GM18498 (cell line): ENCODE measurements around the gene CFAP73.
"Not testable (repeated sequence)": the region's sequence is repeated elsewhere in the genome, so short reads cannot be mapped to it uniquely, and the experiment has no call there.

Source experiments
- ATAC-seq: cut with Tn5 transposase; IDR thresholded peaks from one replicate; pipeline ENCODE4 v1.9.1; 2021; ENCODE audit warnings: mild to moderate bottlenecking, moderate library complexity; ENCODE audit not compliant: unreplicated experiment

The CFAP73 gene

GRCh38 chr12:113185180-113186032 is 35.9 kb downstream of the CFAP73 start, which contains the start of the genes DDX54 and RITA1:
TSS of gene DDX54 (minus strand) at chr12:113185478. CDS start at chr12:113185451, 27 bp downstream.
TSS of gene RITA1 (plus strand) at chr12:113185721. CDS start at chr12:113186747, 1,026 bp downstream.
- ATAC-seq: peak; percentile 55

- ATAC-seq: no peak
These were observed 36.5 kb downstream of the CFAP73 start for GRCh38 chr12:113186033-113186365.

- no peak for ATAC-seq
These were observed 37.3 kb downstream of the CFAP73 start for GRCh38 chr12:113186666-113187325.

- no peak for ATAC-seq
These were observed 39.8 kb downstream of the CFAP73 start for GRCh38 chr12:113189361-113189760.

- ATAC-seq: no peak
These were observed 41.2 kb downstream of the CFAP73 start for GRCh38 chr12:113190761-113191160.

GRCh38 chr12:113191227-113191626 is 41.7 kb downstream of the CFAP73 start:
- no peak for ATAC-seq

GRCh38 chr12:113194971-113195391 is 45.5 kb downstream of the CFAP73 start:
- ATAC-seq: no peak

GRCh38 chr12:113195598-113195997 is 46.1 kb downstream of the CFAP73 start:
- ATAC-seq: no peak

- ATAC-seq: no peak
These were observed 47.1 kb downstream of the CFAP73 start for GRCh38 chr12:113196582-113196981.

GRCh38 chr12:113196990-113197389 is 47.5 kb downstream of the CFAP73 start:
- peak; percentile 74 for ATAC-seq

- no peak for ATAC-seq
These were observed 48.1 kb downstream of the CFAP73 start for GRCh38 chr12:113197518-113198077.

- ATAC-seq: no peak
These were observed 48.8 kb downstream of the CFAP73 start for GRCh38 chr12:113198296-113198695.

GRCh38 chr12:113200021-113200797 is 50.7 kb downstream of the CFAP73 start:
- no peak for ATAC-seq

- no peak for ATAC-seq
These were observed 52.0 kb downstream of the CFAP73 start for GRCh38 chr12:113201187-113202177.

- no peak for ATAC-seq
These were observed 53.0 kb downstream of the CFAP73 start for GRCh38 chr12:113202300-113203075.

GRCh38 chr12:113203852-113204760 is 54.6 kb downstream of the CFAP73 start:
- ATAC-seq: no peak

- ATAC-seq: no peak
These were observed 55.3 kb downstream of the CFAP73 start for GRCh38 chr12:113204804-113205203.

- not testable (repeated sequence) for ATAC-seq
These were observed 57.3 kb downstream of the CFAP73 start for GRCh38 chr12:113206802-113207201.
